Measurements from ENCODE around the gene GPR162.

- no peak for TF ChIP-seq CTCF (IDR thresholded peaks at IDR 0.05 in 8 of 11, conservative IDR thresholded peaks at IDR 0.05 in 3 of 11)
- TF ChIP-seq POLR2AphosphoS5 (IDR thresholded peaks at IDR 0.05) = peak in 1 of 3 donors; percentile 37
Measured at GRCh38 chr12:6839482-6840201, 18.0 kb downstream of the GPR162 start.
